HG02798 (cell line): Measurements from ENCODE around the gene SLC25A28.
A peak's percentile ranks its signal among the peaks of the same experiment; 100 is the strongest.

ENCODE experiments used
- ATAC-seq: cut with Tn5 transposase; IDR thresholded peaks from one replicate; pipeline ENCODE4 v1.9.1; 2021; ENCODE audit warnings: mild to moderate bottlenecking; ENCODE audit not compliant: unreplicated experiment, poor library complexity

SLC25A28 gene

GRCh38 chr10:99619851-99620710 is at the start of gene SLC25A28:
Gene SLC25A28, minus strand, starts transcription at chr10:99620439. Its CDS starts 104 bp downstream, at chr10:99620335.
- no peak for ATAC-seq

DNA sequence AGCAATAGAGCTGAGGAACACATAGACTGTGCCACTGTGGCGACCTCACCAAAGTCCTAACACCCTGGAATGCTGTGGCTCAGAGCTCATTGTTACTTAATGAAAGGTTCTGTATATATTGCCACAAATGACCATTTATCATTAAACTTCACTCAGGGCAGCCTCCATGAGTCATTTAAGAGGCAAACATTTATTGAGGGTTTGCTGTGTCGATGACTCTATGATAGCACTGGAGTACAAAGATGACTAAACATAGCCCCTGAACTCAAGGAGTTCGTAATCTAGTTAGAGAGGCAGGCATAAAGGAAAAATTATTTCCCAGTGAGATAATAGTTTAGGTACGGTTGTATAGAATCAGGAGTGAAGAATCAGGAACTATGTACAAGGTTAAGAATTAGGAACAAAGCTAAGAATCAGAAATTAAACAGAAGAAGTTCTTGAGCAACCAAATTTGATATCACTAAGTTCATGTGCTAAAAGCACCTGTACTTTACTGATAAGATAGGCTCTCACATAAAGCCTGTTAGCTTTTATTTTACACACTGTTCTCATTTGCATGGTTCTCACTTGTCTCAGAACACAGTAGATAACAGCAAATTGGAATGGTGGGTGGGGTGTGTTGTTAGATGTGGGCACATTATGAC is 47.0 kb upstream of the SLC25A28 start:
- no peak for ATAC-seq

GRCh38 chr10:99665304-99665703 is 45.1 kb upstream of the SLC25A28 start:
- no peak for ATAC-seq

GRCh38 chr10:99661377-99661763 is 41.1 kb upstream of the SLC25A28 start:
- ATAC-seq, result no peak

GRCh38 chr10:99660662-99661376 is 40.6 kb upstream of the SLC25A28 start:
- no peak for ATAC-seq

DNA sequence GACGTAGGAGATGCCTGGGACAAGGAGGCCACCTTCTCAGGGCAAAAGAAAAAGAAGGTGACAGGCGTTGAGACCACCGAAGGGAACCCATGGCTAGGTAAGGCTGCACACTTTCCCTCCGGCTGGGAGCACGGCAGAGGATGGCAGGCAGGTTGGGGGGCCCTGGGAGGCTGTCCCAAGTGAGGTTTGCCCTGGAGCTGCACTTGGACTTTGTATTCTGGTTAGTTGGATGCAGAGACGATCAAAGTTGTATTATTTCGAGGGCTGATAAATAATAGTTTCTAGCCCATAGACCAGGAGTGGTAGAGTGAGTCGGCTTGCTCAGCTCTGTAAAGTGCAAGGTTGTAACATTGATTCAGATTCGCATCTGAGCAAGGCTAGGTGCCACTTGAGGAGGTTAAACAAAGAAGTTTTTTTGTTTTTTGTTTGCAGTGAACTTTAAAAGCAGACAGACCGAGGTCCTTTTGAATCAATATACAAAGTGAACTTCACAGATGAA is 39.7 kb upstream of the SLC25A28 start:
- no peak for ATAC-seq

- ATAC-seq, result peak; percentile 99
Measured at GRCh38 chr10:99659031-99659867, 39.0 kb upstream of the SLC25A28 start, which contains the start of gene ENTPD7. Gene ENTPD7, plus strand, starts transcription at chr10:99659509. Its CDS starts 448 bp downstream, at chr10:99659957.

DNA sequence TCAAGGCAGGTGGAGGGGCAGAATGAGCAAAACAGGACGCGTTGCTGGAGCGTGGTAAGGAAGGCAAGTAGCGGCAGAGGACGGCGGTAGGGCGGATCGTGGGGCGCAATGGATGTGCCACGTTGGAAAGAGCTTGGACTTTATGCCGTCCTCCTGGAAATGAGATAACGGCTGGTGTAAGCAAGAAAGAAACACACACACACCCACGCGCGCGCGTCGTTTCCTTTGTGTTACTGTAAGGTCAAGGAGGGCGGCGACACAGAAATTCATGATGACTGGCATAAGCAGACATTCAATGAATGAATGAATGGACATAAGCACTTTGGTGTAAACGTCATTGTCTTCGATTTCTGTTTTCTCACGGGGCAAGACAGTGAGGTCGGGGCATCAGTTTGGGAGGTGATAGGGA is 38.4 kb upstream of the SLC25A28 start:
- no peak for ATAC-seq

- ATAC-seq, result no peak
Measured at GRCh38 chr10:99656199-99657064, 36.2 kb upstream of the SLC25A28 start.

- no peak for ATAC-seq
Measured at GRCh38 chr10:99654390-99655175, 34.3 kb upstream of the SLC25A28 start.

DNA sequence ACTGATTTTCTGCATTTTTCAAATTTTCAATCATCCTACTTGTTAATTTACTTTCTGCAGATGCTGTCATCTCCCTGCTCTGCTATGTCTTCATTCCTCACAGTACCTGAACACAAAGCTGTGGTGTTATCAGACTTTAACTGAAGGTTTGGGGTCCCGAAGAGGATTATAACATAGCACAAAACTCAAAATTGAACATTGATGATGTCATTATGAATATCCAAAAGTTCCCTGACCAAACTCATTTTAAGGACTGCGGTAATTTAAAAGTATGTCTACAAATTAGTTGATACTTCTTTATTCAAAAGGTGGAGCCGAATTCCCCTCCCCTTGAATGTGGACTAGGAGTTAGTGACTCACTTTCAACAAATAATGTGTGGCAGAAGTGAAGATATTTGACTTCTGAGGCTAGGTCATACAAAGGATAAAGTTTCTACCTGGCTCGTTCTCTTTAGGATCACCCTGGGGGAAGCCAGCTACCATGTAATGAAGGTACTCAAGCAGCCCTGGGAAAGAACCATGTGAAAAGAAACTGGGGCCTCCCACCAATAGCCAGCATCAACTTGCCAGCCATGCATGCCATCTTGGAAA is 32.7 kb upstream of the SLC25A28 start:
- ATAC-seq, result no peak

DNA sequence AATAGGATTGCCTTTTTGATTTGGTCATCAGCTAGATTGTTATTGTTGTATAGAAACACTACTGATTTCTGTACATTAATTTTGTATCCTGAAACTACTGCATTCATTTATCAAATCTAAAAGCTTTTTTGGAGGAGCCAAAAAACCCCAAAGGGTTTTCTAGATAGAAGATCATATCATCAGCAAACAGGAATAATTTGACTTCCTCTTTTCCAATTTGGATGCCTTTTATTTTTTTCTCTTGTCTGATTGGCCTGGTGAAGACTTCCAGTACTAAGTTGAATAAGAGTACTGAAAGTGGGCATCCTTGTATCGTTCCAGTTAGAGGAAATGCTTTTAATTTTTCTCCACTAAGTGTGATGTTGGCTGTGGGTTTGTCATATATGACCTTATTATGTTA is 28.5 kb upstream of the SLC25A28 start:
- ATAC-seq, result no peak

DNA sequence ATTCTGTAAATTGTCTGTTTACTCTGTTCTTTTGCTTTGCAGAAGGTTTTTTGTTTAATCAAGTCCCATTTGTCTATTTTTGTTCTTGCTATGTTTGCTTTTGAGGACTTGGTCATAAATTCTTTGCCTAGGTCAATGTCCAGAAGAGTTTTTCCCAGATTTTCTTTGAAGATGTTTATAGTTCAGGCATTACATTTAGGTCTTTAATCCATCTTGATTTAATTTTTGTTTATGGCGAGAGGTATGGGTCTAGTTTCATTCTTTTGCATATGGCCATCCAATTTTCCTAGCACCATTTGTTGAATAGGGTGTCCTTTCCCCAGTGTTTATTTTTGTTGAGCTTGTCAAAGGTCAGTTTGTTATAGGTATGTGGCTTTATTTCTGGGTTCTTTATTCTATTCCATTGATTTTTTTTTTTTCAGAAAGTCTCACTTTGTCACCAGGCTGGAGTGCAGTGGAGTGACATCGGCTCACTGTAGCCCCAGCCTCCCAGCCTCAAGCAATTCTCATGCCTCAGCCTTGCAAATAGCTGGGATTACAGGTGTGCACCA is 27.4 kb upstream of the SLC25A28 start:
- ATAC-seq, result no peak

DNA sequence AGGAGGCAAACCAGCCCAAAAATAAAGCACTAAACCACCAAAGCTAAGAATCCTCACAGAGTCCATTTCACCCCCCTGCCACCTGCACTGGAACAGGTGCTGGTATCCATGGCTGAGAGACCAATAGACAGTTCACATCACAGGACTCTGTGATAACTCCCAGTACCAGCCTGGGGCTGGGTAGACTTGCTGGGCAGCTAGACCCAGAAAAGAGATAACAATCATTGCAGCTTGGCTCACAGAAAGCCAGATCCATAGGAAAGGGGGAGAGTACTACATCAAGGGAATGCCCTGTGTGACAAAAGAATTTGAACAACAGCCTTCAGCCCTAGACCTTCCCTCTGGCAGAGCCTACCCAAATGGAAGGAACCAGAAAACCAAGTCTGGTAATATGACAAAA is 13.6 kb upstream of the SLC25A28 start:
- ATAC-seq, result no peak

GRCh38 chr10:99631496-99631895 is 11.3 kb upstream of the SLC25A28 start:
- ATAC-seq, result no peak

DNA sequence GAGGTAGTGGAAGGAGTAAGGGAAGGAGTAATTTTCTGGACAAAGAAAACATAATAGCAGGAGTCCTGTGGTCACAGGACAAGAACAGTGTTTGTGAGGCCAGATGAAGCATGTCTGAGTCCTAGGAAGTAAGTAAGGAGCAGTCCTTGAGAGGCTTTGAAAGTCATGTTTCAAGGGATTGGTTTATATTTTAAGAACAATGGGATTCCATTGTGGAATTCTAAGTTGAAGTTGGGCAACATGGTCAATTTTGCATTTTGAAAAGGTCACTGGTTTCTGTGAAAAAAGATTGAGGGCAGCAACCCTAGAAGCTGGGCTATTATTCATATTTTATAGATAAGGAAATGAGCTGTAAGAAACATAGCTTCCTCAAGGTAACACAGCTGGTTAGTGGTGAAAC is 10.8 kb upstream of the SLC25A28 start:
- no peak for ATAC-seq

DNA sequence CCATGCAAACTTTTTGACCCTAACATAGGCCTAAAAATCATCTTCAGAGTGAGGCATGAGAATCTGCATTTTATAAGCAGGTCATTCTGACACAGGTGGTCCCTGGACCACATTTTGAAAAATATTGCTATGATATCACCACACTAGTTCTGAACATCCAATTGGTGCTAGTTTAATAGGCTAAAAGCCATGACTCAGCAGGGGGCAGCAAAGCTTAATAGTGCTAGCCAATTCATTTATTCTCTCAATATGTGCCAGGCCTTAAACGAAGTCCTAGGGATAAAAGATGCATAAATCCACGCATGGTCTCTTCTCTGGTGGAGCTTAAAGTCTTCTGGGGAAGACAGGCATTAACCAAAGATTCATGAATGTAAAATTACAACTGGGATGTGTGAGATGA is 10.2 kb upstream of the SLC25A28 start:
- no peak for ATAC-seq

GRCh38 chr10:99629625-99629978 is 9.4 kb upstream of the SLC25A28 start:
- ATAC-seq, result no peak
